ENCODE results near the gene CYP46A1.

The CYP46A1 gene

DNA sequence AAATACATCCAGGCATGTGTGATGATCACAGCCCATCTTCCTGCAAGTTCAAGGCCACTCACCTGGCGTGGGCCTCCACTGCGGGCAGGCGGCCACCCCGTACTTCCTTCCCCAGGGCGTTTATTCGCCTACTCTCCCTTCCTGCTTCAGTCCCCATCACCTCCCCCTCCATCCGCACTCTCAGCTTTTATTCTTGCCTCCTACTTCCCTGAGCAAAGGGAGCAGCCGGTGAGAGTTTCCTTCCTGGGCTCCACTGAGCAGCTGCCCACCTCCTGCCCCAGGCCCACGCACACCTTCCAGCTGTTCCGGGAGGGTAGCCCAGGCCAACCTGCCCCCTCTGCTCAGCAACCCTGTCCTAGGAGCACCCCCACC is 4.1 kb downstream of the CYP46A1 start:
- no peak for DNase-seq (ENCODE audit: low read depth)

DNA sequence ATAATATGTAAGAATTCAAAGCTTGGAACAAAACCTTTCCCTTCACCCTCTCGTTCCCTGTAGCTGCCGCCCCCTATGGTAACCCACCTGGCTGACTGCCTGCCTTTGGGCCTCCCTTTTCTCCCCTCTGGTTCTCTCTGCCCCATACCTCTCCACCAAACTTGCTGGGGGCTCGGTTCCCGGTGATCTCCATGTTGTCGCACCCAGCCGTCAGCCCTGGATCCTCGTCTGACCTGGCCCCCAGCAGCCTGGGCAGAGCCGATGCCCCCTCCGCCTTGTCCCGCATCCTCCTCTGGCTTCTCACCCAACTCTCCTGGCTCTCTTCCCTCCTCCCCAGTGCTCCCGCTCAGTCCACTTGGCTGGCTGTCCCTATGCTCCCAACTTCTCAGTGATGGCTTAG is 4.5 kb downstream of the CYP46A1 start:
- DNase-seq (ENCODE audit: low read depth) = no peak

DNA sequence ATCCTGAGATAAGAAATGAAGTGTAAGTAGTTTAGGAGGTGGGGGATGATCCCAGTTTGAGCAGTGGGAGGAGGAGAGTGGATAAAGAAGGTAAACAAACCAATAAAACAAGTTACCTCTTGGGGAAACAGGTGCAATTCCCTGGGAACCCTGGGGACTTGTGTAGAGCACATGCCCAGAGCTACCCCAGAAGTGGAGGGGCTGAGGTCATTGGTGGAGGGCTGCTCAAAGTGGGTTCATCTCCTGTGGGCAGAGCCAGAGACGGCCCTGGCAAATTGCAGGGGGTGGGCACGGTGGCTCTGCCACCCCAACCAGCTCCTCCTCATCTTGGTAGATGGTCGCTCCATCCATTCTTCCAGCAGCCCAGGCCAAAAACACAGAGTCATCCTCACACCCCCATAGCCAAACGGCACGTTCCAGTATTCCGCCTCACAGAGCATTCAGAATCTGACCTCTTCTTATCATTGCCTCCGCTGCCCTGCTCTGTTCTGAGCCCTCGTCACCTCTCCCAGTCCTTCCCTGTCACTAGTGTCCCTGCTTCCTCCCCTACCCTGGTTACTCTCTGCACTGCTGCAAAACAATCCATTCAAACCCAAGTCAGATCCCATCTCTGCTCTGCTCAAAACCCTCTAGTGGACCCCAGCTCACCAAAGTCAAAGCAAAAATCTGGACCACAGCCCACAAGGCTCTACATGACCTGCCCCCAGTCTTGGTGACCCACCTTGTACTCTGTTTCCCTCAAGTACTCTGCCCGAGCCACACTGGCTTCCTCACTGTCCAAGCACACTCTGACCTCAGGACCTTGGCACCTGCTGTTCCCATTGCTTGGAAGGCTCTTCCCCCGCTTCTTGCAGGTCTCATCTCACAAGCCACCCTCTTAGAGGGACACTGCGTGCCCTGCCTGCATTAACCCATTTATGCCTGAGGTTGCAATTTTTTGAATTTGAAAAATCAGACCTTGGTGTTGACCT is 5.5 kb downstream of the CYP46A1 start:
- no peak for DNase-seq (ENCODE audit: low read depth)

DNA sequence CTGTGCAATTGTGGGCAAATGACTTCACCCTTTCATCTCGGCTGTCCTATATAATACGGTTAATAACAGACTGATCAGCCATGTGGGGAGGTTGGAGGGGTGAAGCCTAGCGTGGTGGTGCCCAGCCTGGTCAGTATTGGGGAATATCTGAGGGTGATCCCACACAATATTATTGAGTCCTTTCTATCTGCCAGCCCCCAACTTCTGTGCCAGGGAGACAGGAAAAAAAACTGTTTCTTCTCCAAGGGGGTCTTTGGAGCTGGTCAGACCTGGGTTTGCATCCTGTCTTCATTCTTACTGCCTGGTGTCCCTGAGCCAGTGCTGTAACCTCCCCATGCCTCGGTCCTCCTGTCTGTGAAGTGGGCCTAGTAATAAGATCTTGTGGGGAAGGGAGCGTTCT is 6.5 kb downstream of the CYP46A1 start:
- no peak for DNase-seq (ENCODE audit: low read depth)

DNA sequence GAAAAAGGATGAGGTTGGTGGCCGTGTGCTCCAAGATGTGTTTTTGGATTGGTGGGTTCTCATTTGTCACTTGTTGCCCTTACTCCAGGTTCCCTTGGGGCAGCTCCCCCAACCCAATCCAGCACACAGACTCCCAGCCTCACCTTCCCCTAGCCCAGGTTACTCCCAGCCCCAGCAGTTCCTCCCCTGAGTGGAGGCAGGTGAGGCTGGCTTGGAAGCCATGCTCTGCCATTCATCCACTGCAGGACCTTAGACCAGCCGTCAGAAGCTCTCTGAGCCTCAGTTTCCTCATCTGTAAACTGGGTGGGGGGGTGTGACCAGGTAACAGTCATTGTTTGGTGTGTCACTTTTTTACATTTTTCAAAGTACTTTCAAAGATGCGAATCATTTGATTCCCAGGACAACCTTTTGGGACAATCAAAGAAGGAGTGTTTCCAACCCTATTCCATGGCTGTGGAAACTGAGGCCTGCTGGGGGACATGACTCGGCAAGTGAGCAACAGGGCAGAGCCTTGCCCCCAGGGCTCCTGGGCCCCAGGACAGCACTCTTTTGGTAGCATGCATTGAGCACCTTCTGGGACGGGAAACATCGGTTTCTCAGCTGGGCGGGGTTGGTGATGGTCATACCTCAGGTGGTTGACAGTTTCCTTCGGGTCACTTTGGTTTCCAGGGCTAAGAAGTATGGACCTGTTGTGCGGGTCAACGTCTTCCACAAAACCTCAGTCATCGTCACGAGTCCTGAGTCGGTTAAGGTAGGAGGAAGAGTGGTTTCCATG is 7.2 kb downstream of the CYP46A1 start:
- DNase-seq (ENCODE audit: low read depth) = no peak

DNA sequence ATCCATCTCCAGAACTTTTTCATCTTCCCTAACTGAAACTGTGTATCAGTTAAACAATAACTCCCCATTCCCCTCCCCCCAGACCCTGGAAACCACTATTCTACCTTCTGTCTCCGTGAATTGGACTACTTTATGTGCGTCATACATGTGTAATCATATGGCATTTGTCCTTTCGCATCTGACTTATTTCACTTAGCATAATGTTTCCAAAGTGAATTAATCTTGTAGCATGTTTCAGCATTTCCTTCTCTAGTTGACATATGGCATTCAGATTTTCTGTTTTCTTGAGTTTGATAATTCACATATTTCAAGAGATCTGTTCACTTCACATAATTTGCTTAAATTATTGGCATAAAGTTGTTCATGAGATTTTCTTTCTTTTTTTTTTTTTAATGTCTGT is 9.8 kb downstream of the CYP46A1 start:
- DNase-seq (ENCODE audit: low read depth) = no peak

DNA sequence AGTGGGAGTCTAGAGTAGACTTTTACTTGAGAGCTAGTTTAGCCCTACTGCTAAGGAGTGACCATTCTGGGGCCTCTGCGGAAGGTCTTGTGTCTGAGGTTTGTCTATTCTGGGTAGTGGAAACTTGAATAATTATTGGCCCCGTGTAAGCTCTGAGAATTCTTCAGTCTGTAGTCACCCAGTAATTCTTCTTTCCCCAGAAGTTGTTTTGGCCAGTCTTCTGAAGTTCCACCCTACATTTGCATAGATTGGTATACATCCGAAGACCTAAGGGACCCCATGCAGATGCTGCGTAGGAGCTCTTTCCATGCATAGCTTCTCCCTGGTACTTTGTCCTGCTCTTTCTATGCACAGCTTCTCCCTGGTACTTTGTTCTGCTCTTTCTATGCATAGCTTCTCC is 12.8 kb downstream of the CYP46A1 start:
- no peak for DNase-seq (ENCODE audit: low read depth)

DNA sequence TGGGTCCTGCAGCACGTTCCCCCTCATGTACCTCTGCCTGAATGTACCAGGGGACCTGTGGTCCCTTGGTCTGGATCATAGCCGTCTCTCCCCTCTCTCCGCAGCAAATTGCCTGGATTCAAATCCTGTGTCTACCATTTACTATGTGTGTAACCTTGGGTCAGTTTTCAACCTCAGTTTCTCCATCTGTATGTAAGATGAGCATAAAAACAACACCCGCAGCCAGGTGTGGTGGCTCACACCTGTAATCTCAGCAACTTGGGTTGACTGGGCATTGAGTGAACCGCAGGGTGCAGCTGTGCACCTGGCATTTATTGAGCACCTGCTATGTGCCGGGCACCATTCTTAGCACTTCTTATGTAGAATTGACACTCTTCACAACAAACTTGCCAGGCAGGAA is 14.1 kb downstream of the CYP46A1 start:
- no peak for DNase-seq (ENCODE audit: low read depth)

DNA sequence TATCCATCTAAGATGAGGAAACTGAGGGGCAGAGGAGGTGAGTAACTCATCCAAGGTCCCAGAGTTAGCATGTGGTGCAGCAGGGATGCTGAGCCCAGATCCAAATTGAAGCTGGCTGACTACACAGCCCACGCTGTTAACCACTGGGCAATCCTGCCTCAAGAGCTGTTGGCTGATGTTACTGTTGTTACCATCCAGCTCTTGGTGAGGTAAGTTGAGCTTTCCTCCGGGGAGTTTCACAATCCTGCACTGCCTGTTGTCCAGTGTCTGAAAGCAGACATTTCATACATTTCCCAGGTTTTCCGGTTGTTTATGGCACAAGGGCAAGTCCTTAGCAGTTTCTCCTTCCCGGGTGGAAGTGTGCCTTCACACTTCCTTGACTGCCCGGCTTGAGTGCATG is 14.5 kb downstream of the CYP46A1 start:
- no peak for DNase-seq (ENCODE audit: low read depth)

DNA sequence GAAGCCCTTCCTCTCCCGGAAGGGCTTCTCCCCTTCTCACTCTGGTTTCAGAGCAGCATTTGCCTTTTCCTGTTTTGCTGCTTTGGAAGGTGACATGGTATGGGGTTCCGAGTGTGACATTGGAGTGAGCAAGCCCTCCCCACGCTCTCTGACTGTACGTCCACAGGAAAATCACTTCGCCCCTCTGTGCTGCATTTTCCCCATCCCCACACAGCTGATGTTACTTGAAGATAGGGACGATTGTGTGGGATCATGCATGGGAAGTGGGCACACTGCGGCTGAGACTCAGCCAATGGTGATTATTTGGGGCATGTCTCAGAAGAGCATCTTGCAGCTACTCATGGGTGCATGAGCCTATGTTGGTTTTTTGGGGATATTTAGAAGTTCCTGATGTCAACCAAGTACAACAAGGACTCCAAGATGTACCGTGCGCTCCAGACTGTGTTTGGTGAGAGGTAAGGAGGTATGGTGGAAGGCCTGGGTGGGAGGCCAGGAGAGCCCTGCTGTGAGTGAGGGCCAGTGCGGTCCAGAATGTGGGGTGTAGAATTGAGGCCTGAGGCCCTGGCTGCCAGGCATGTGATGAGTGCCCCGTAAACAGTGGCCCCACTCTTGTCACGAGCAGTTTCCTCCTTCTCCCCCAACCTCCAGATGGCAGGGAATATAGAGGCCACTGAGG is 15.1 kb downstream of the CYP46A1 start:
- no peak for DNase-seq (ENCODE audit: low read depth)

DNA sequence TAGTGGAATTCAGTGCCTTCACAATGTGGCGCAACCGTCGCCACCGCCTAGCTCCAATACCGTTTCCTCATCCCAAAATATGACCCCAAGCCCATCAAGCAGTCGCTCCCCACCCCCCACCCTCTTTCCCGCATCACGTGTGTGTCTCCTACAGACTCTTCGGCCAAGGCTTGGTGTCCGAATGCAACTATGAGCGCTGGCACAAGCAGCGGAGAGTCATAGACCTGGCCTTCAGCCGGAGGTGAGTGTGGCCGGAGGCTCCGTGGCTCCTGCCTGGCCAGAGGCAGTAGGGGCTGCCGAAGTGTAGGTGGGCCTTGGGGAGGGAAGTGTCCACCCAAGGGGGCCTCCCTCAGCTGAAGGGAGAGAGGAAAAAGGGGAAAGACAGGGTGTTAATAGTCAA is 15.8 kb downstream of the CYP46A1 start:
- DNase-seq (ENCODE audit: low read depth) = no peak

DNA sequence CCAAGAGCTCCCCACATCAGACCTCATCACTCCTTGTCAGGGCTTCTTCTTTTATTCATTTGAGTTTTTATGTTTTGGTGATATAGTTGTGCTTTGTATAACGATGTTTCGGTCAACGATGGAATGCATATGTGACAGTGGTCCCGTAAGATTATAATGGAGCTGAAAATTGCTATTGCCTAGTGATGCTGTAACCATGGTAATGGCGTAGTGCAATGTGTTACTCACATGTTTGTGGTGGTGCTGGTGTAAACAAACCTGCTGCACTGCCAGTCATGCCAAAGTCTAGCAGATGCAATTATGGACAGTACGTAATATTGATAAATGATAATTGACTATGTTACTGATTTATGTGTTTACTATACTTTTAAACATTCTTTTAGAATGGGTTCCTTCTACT is 16.3 kb downstream of the CYP46A1 start:
- DNase-seq (ENCODE audit: low read depth) = no peak

DNA sequence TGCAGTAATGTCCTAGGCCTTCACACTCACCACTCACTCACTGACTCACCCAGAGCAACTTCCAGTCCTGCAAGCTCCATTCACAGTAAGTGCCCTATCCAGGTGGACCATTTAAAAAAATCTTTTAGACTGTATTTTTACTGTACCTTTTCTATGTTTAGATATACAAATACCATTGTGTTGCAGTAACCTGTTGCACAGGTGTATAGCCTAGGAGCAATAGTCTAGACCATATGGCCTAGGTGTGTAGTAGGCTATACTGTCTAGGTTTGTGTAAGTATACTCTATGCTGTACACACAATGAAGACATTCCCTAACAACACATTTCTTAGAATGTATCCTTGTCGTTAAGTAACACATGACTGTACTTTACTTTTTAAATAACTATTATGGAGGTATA is 17.2 kb downstream of the CYP46A1 start:
- DNase-seq (ENCODE audit: low read depth) = no peak

DNA sequence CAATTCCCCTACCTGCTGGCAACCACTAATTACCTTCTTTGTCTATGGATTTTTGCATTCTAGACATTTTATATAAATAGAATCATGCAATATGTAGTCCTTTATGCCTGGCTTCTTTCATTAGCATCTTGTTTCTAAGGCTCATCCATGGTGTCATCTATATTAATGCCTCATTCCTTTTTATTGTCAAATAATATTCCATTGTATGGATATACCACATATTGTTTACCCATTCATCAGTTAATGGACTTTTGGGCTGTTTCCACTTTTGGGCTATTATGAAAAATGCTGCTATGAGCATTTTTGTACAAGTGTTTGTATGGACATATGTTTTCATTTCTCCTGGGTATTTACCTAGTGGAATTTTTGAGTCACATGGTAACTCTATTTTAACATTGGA is 18.0 kb downstream of the CYP46A1 start:
- no peak for DNase-seq (ENCODE audit: low read depth)

DNA sequence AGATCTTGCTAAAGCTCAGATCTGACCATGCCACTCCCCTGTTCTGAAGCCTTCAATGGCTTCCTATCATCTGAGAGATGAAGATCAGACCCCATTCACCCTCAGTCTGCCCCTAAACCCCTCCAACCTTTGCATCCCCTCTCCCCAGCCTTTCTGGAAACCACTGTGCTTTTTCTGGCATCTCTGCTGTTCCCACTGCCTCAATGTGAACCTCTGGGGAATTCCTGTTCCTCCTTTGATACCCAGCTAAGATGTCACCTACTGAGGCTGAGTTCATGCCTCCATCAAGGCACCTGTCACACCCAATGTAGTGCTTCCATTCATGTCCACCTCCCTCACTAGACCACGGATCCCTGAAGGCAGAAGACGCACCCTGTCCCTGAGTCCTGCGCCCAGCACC is 19.3 kb downstream of the CYP46A1 start:
- DNase-seq (ENCODE audit: low read depth) = no peak

DNA sequence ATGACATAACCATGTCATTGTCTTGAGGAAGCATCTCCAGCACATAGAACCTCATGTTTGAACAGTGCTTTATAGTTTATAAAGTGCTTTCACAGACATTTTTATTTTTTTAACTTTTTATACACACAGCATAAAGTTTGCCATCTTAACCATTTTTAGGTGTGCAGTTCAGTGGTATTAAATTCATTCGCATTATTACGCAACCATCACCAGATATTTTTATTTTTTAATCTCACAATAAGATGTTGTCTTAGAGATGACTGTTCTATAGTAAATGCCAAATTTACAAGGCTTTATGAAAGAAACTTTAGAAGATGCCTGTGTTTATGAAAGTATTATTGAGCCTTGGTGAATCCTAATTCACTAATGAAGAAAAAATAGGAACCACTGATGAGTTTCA is 19.9 kb downstream of the CYP46A1 start:
- DNase-seq (ENCODE audit: low read depth) = no peak

DNA sequence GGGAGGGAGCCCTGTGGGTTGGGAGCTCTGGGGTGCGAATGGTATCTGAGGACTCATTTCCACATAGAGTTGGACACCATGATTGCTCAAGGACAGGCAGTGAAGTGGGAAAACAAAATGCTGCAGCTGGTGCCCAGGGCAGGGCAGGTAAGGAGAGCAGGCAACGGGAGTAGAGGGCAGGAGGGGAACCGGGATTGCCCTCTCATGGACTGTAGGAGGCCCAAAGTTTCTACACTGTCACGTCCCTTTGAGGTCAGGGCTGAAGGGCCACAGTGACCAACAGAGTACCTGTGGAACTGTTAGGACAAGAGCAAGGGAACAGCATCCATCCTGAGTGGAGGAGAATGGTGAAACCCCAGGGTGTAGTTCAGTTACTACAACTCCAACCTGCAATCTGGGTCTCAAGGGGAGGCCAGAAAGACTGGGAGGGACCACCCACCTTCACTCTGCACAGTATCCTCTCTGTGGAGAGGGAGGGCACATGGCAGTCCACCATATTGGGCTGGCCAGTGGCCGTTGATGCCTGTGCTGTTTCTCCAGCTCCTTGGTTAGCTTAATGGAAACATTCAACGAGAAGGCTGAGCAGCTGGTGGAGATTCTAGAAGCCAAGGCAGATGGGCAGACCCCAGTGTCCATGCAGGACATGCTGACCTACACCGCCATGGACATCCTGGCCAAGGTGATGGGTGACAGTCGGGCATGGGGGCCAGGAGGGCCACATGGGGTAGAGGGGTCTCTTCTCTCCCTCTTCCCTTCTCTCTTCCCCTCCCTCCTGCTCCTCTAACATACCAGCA is 22.2 kb downstream of the CYP46A1 start:
- DNase-seq (ENCODE audit: low read depth) = no peak

DNA sequence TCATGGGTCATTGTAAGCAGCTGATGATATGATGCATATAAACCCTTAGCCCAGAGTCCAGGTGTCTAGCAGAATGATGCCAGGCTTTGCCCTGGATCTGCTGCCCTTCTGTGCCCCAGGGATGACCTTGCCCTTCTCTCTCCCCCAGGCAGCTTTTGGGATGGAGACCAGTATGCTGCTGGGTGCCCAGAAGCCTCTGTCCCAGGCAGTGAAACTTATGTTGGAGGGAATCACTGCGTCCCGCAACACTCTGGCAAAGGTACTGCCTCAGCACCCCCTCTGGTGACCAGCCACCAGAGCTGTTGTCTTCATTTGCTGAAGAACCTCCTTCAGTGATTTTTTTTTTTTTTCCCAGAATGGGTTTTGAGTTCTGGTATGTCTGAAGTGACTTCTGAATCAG is 23.3 kb downstream of the CYP46A1 start:
- no peak for DNase-seq (ENCODE audit: low read depth)

DNA sequence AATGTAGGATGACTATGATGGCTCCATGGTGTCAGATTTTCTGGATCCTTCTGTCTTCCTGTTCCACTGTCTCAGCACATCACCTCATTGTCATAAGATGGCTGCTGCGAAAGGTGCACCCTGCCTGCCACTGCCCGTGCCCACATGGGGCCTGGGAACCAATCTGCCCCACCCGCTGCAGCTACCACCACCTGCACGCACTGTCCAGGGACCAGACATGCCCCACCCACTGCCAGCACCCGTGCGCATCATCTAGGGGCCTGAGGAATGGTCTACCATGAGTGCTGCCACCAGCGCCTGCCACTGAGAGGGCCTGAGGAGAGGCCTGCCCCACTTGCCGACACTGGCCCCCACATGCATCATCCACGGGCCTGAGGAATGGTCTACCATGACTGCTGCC is 23.8 kb downstream of the CYP46A1 start:
- DNase-seq (ENCODE audit: low read depth) = no peak

DNA sequence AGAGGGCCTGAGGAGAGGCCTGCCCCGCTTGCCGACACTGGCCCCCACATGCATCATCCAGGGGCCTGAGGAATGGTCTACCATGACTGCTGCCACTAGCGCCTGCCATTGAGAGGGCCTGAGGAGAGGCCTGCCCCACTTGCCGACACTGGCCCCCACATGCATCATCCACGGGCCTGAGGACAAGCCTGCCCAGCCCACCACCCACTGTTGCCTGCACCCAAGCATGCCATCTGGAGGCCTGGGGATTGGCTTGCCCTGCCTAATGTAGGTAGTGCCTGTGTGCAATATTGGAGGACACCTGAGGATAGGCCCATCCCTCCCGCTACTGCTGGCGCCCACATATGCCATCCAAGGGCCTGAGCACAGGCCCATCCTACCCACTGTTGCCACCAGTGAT is 24.4 kb downstream of the CYP46A1 start:
- DNase-seq (ENCODE audit: low read depth) = no peak

DNA sequence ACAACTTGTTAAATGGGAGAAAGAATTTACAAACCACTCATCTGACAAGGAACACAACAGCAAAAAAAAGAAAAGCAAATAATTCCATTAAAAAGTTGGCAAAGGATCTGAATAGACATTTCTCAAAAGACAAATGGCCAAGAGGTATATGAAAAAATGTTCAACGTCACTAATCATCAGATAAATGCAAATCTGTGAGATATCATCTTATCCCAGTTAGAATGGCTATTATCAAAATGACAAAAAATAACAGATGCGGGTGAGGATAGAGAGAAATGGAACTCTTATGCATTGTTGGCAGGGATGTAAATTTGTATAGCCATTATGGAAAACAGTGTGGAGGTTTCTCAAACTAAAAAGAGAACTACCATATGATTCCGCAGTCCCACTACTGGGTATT is 29.9 kb downstream of the CYP46A1 start:
- DNase-seq (ENCODE audit: low read depth) = no peak
